SJSA1 (cell line): ENCODE data around the gene MGRN1. TPM values are rescaled to one million over a fixed set of nuclear protein-coding genes. Genes with fewer than 3 reads are reported as not detected.
A peak's percentile ranks its signal among the peaks of the same experiment; 100 is the strongest.

ENCODE experiments used
- DNase-seq, 2 experiments: peaks; one replicate each; pipeline ENCODE4 v3.0.0-alpha.2; 2015 to 2020; ENCODE audit warnings: low spot score in 2 of 2, low read depth in 1 of 2
- H3K27ac ChIP-seq: fragments of 250-450 bp; sonication (Bioruptor Pico); 2 replicates; pipeline ENCODE4 v1.5.1; 2020; ENCODE audit warnings: mild to moderate bottlenecking, moderate library complexity
- H3K27me3 ChIP-seq: fragments of 250-450 bp; sonication (Bioruptor Pico); replicated peaks from 2 replicates; pipeline ENCODE4 v1.5.1; 2020; ENCODE audit warnings: mild to moderate bottlenecking, moderate library complexity
- H3K36me3 ChIP-seq: fragments of 250-450 bp; sonication (Bioruptor Pico); 2 replicates; pipeline ENCODE4 v1.5.1; 2020; ENCODE audit warnings: mild to moderate bottlenecking
- H3K4me1 ChIP-seq: fragments of 250-450 bp; sonication (Bioruptor Pico); replicated peaks from 2 replicates; pipeline ENCODE4 v1.6.1; 2021; ENCODE audit warnings: mild to moderate bottlenecking
- H3K4me3 ChIP-seq: fragments of 250-450 bp; sonication (Bioruptor Pico); 2 replicates; pipeline ENCODE4 v1.5.1; 2020; ENCODE audit warnings: mild to moderate bottlenecking
- H3K9me3 ChIP-seq: fragments of 250-450 bp; sonication (Bioruptor Pico); replicated peaks from 2 replicates; pipeline ENCODE4 v1.5.1; 2020; ENCODE audit warnings: mild to moderate bottlenecking
- total RNA-seq: library from RNA; depleted of rRNA; stranded (reverse); fragments of >200 nt; shearing (Covaris generic); gene quantifications from 2 replicates; pipeline ENCODE4 v1.2.3, GENCODE V29; 2014

Gene MGRN1
- total RNA-seq, 1 experiment from 2014 or later, result 15.0 TPM

DNA sequence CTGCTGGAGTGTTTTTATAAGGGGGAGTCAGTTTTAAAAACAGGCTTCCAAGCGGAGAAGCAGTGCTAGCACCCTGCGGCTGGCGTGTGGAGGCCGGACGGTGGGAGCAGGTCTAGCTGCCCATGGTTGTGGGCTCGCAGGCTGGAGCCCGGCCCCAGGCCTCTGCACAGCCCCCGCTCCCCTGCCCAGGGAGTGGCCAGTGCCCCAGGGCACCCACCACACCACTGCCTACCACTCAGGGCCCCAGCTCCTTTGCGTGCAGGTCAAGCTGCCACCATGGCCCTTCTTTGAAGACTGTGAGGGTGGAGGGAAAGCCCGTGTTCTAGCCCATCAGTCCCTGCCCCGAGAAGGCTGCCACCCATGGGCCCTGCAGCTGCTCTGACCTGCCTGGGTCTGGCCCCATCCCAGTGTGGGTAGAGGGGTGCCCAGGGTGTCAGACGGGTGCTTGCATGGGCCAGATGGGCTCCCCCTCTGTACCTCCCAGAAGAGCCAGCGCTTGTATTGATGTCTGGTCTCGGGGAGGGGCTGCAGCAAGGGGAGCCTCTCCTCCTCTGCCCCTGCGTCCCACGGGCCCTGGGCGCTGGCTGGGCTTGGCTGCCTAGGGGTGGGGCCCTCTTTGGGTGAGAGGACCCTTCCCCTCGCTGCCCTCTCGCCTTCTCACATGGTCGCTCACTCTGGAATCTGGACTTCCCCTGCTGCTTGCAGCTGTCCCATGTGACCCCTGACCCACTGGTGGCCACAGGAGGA is 67.2 kb downstream of the MGRN1 start:
- Histone ChIP-seq H3K4me3 (no peak overlapping the region), H3K27me3 (no peaks in the 10 kb centered on the region)
- DNase-seq, result no peak

DNA sequence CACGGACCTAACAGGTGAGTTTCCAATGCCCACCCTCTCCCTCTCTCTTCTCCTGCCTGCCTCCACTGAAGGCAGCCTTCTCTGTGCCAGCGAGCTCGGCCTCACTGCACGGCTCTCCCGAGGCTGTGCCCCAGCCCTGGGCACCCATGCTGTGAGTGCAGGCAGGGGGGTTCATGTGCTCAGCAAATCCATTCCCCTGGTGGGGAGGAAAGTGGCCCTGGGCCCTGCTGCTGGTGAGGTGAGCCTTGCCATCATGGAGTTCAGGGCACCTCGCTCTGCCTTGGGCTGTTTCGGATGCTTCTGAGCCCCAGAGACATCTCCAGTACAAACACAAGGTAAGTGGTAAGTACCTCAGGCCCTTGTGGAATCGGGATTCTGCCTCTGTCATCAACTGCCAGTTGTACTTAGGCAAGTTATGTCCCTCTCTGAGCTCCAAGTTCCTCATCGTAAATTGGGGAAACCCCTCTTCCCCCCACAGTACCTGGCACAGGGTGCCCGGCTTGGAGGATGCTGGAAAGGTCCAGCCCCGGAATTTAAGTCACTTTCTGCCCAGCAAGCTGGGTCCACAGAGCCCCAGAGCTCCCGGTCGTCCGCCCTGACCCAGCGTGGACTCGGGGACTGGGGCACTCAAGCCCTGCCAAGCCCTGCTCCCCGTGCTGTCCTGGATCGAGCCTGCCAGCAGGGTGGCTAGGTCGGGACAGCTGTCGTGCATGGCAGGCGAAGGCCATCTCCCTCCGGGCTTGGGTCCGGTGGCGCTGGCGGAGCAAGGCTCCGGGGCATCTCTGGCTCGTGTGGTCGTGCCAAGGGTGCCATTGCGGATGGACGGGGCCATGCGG is 68.1 kb downstream of the MGRN1 start:
- Histone ChIP-seq H3K27me3 (no peaks in the 10 kb centered on the region), H3K27ac (no peak overlapping the region), H3K36me3 (peaks cover 51% of the 10 kb centered on the region), H3K9me3 (no peaks in the 10 kb centered on the region), H3K4me1 (peaks cover 14% of the 10 kb centered on the region), H3K4me3 (peak overlapping the region; percentile 91)
- DNase-seq, result no peak

More for the DNA sequence above, 67.2 kb downstream of the MGRN1 start:
- Histone ChIP-seq H3K36me3 (peaks cover 49% of the 10 kb centered on the region), H3K4me1 (peaks cover 14% of the 10 kb centered on the region), H3K27ac (no peak overlapping the region), H3K9me3 (no peaks in the 10 kb centered on the region)

- peak; percentile 92 to 95 for DNase-seq
- H3K27me3 ChIP-seq, result no peaks in the 10 kb centered on the region
- H3K4me3 ChIP-seq, result peak within 1 kb of the TSS; percentile 91
- no peaks in the 10 kb centered on the region for H3K9me3 ChIP-seq
- peak within 1 kb of the TSS; percentile 10; the same call in 1 of the 2 replicates for H3K27ac ChIP-seq
- peaks cover 14% of the 10 kb centered on the region for H3K4me1 ChIP-seq
- peaks cover 50% of the 10 kb centered on the region for H3K36me3 ChIP-seq
Measured at GRCh38 chr16:4693296-4693955, 68.8 kb downstream of the MGRN1 start, which contains the start of gene NUDT16L1. Gene NUDT16L1, plus strand, starts transcription at chr16:4693562. Its CDS starts 165 bp downstream, at chr16:4693727.

- Histone ChIP-seq H3K9me3 (no peaks in the 10 kb centered on the region), H3K4me1 (peaks cover 14% of the 10 kb centered on the region), H3K4me3 (peak overlapping the region; percentile 91), H3K27me3 (no peaks in the 10 kb centered on the region), H3K27ac (peak overlapping the region; percentile 10; the same call in 1 of the 2 replicates), H3K36me3 (peaks cover 52% of the 10 kb centered on the region)
- DNase-seq, result peak; percentile 16 to 46
Measured at GRCh38 chr16:4693956-4694641, 69.5 kb downstream of the MGRN1 start.

DNA sequence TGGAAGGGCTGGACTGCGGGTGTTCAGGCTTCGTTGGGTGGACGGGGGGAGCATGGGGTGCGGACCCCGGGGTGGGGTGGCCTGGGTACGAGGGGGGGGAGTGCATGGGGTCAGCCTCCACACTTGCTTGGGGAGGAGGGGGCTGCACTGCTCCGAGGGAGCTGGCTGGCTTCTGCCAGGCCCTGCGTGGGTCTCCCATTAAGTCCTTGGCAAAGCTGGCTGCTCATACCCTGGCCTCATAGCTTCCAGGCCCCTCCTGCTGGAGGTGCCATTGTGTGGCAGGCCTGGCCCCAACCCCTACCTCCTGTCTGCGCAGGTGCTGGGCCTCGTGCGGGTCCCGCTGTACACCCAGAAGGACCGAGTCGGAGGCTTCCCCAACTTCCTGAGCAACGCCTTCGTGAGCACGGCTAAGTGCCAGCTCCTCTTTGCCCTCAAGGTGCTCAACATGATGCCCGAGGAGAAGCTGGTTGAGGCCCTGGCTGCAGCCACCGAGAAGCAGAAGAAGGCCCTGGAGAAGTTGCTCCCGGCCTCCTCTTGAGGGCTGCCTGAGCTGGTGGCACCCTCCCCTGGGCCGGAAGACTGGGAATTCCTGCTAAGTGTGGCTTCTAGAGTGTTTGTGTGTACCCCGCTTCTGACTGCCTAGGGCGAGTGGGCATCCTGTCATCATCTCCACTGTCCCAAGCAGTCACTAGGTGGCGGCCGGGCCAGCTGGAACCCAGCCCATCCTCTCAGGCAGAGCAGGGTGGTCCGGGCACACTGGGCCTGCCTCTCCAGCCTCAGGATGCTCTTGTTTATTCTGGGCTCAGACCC is 70.2 kb downstream of the MGRN1 start:
- Histone ChIP-seq H3K36me3 (peaks cover 56% of the 10 kb centered on the region), H3K27ac (no peak overlapping the region), H3K4me1 (peaks cover 14% of the 10 kb centered on the region), H3K27me3 (no peaks in the 10 kb centered on the region), H3K4me3 (peak overlapping the region; percentile 91), H3K9me3 (no peaks in the 10 kb centered on the region)
- no peak for DNase-seq

DNA sequence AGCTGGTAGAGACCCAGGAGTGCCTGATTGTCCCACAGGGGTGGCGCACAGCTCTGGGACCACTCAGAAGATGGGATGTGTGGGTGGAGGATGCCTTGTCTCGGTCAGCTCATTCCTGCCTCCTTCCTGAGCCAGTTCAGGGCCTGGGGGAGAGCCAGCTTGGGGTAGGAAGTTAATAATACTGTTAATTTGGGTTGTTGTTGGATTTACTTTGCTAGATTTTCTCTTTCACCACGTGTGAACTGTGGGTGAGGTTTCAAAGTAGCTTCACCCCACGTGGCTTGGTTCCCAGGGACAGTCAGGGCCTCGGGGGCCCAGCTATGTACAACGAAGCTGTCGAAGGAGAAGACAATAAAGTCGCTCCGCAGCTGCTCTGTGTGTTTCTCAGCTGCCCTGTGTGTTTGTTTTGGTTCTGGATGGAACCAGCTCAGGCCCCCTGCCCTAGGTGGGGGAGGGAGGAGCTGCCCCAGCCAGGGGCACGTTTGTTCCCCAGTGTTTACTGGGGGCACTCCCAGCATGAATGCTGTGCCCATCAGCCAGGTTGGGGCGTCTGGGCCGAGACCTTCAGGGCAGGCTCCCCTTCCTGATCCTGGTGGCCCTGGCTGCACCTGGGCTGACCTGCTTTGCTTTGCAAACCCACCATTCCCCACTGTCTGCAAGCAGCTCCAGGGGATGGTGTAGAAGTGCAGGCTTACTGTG is 71.0 kb downstream of the MGRN1 start:
- Histone ChIP-seq H3K4me3 (no peak overlapping the region), H3K4me1 (peaks cover 14% of the 10 kb centered on the region), H3K27ac (no peak overlapping the region), H3K36me3 (peaks cover 64% of the 10 kb centered on the region), H3K9me3 (no peaks in the 10 kb centered on the region), H3K27me3 (no peaks in the 10 kb centered on the region)
- DNase-seq, result no peak

DNA sequence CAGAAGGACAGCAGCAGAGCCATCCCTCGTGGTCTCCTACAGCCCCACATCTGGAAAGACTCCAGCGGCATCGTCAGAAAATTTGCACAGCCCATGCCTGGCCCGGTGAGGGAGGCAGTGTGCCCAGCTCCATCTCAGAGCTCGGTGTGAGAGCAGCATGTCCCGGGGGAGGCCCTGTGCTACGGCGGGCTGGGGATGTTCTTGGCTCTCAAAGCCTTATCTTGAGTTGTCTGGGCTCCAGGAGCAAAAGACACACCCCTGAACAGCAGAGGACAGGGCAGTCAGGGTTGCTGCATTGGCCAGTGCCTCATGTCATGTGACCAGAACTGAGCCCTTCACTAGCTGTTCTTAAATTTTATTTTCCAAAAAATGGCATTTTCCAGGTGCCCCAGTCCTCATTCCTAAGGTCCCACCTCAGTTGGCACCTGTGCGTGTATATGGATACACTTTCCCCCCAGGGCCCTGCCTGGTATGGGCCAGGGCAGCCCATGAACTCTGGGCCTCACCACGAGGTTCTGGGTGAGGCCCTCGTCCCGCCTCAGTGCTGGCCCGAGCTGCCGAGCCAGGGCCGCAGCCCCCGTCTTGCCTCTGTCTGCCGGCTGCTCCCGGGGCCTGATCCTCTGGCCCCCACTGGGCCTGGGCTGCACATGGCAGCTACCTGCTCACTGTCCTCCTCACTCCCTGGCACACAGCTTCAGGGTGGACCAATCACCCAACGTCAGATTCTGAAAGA is 71.7 kb downstream of the MGRN1 start:
- Histone ChIP-seq H3K4me1 (peaks cover 14% of the 10 kb centered on the region), H3K4me3 (no peak overlapping the region), H3K9me3 (no peaks in the 10 kb centered on the region), H3K36me3 (peaks cover 70% of the 10 kb centered on the region), H3K27ac (no peak overlapping the region), H3K27me3 (no peaks in the 10 kb centered on the region)
- DNase-seq, result no peak

DNA sequence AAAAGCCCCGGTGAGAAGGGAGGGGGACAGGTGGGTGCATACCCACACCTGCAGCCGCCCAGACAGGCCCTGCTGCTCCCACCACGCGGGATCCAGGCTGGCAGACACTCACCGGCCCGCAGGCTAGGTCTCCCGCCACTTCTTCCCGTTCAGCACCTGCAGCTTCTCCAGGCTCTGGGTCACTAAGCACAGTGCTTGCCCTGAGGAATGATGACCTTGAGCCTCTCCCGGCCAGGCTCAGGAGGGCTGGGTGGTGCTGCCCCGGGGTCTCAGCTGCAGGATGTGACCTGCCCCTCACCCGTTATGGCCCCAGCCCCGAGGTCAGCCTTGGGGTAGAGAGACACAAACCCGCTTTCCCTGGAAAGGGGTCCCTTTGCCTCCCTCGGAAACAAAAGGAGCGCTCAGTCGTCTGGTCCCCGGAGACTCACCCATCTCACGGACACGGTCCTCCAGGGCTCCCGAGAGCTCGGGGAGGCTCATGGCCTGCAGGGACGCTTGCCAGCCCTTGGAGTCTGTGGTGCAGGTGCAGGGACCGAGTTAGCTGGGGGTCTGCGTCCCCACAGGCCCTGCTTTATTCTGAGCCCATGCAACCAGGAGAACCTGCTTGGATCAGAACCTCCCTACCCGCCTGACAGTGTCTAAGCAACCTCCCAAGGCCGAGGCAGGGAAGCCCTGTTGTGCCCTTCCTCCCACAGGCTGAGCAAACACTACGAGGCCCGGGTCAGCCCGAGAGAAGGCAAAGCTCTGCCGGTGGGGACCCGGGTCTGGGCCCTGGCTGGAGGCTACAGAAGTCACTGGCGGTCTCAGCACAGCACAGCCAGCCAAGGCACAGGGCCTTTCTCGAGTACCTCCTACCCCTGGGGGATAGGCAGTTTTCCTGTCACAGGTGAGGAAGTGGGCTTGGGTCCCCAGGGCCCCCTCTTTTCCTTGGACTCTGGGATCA is 72.5 kb downstream of the MGRN1 start:
- Histone ChIP-seq H3K4me3 (no peak overlapping the region), H3K27me3 (no peaks in the 10 kb centered on the region), H3K36me3 (peaks cover 78% of the 10 kb centered on the region), H3K4me1 (peaks cover 14% of the 10 kb centered on the region), H3K27ac (no peak overlapping the region), H3K9me3 (no peaks in the 10 kb centered on the region)
- no peak for DNase-seq

GRCh38 chr16:4697848-4698291 is 73.2 kb downstream of the MGRN1 start:
- no peak overlapping the region for H3K27ac ChIP-seq
- H3K4me3 ChIP-seq, result no peak overlapping the region
- H3K9me3 ChIP-seq, result no peaks in the 10 kb centered on the region
- DNase-seq, result no peak
- no peaks in the 10 kb centered on the region for H3K27me3 ChIP-seq
- peaks cover 8% of the 10 kb centered on the region for H3K4me1 ChIP-seq
- H3K36me3 ChIP-seq, result peaks cover 80% of the 10 kb centered on the region

GRCh38 chr16:4698321-4699045 is 73.9 kb downstream of the MGRN1 start:
- H3K27me3 ChIP-seq, result no peaks in the 10 kb centered on the region
- H3K27ac ChIP-seq, result no peak overlapping the region
- peaks cover 80% of the 10 kb centered on the region for H3K36me3 ChIP-seq
- no peaks in the 10 kb centered on the region for H3K9me3 ChIP-seq
- H3K4me1 ChIP-seq, result peaks cover 4% of the 10 kb centered on the region
- DNase-seq, result no peak
- no peak overlapping the region for H3K4me3 ChIP-seq
